Sigmoid colon (tissue), 7 donors: ENCODE data around the gene KCND3. TPM values are rescaled to one million over a fixed set of nuclear protein-coding genes. Genes with fewer than 3 reads are reported as not detected.

Experiments
- DNase-seq: peaks from one replicate; pipeline ENCODE4 v3.0.0-alpha.2; 2019
- H3K27ac ChIP-seq, 4 donors: fragments of 200-600 bp; sonication (generic); one replicate each; pipeline ENCODE4 v1.5.1; 2016 to 2019; ENCODE audit warnings: mild to moderate bottlenecking in 1 of 4
- H3K27me3 ChIP-seq, 3 donors: fragments of 200-600 bp; sonication (generic); one replicate each; pipeline ENCODE4 v1.5.1; 2019; ENCODE audit warnings: mild to moderate bottlenecking in 1 of 3
- H3K36me3 ChIP-seq, 4 donors: fragments of 200-600 bp; sonication (generic); one replicate each; pipeline ENCODE4 v1.5.1; 2016 to 2019
- H3K4me1 ChIP-seq, 4 donors: fragments of 200-600 bp; sonication (generic); one replicate each; pipeline ENCODE4 v1.5.1; 2017 to 2019
- H3K4me3 ChIP-seq, 4 donors: fragments of 200-600 bp; sonication (generic); one replicate each; pipeline ENCODE4 v1.5.1; 2017 to 2019; ENCODE audit warnings: mild to moderate bottlenecking in 2 of 4, moderate library complexity in 1 of 4
- H3K9me3 ChIP-seq, 4 donors: fragments of 200-600 bp in 3 of 4; sonication (generic) in 3 of 4; one replicate each; pipeline versions ENCODE4 v1.5.1 to v1.6.1; 2013 to 2019
- EP300 ChIP-seq, 4 donors: sonication (generic); formaldehyde crosslinking; IDR thresholded peaks; one replicate each; pipeline ENCODE4 v1.6.1; 2017; ENCODE audit warnings: antibody characterized with exemption in 4 of 4
- POLR2A ChIP-seq, 2 donors: fragments of 450-650 bp; IDR thresholded peaks; one replicate each; pipeline ENCODE4 v1.6.1; 2016; ENCODE audit warnings: antibody characterized with exemption in 2 of 2, mild to moderate bottlenecking in 2 of 2, moderate library complexity in 2 of 2
- POLR2AphosphoS5 ChIP-seq, 4 donors: sonication (generic); formaldehyde crosslinking; IDR thresholded peaks; one replicate each; pipeline ENCODE4 v1.6.1; 2017; ENCODE audit warnings: antibody characterized with exemption in 4 of 4
- WGBS, 2 donors: extraction: QIAGEN DNeasy Blood & Tissue Kit; methylation state at CpG; one replicate each; pipeline ENCODE4 v1.1.7; 2013; 5-methylcytosine and 5-hydroxymethylcytosine counted together
- intact Hi-C: fragments of 100-400 bp; cut with DNase I; formaldehyde crosslinking; loops from one replicate; pipeline ENCODE4 v1.15.1; 2023
- polyA plus RNA-seq, 3 donors: library from polyadenylated mRNA; stranded (reverse); fragments of 200-250 nt; gene quantifications; one replicate each; pipeline ENCODE4 v1.2.3, GENCODE V29; 2013
- total RNA-seq, 4 donors: library from RNA; depleted of rRNA; stranded (reverse); fragments of >200 nt; gene quantifications; one replicate each; pipeline ENCODE4 v1.1.0, GENCODE V29; 2016
- TF ChIP-seq, protein P1 (sequence below), 4 experiments: fragments of 450-650 bp in 3 of 4; fragments of 200-600 bp in 1 of 4; IDR thresholded peaks; one replicate each; pipeline ENCODE4 v1.5.1; 2016 to 2019; ENCODE audit warnings: antibody characterized with exemption in 4 of 4, mild to moderate bottlenecking in 3 of 4, moderate library complexity in 2 of 4
- donor health status: healthy with polysubstance abuse.
- donor health status: Bipolar disorder and iron deficiency.
- donor health status: healthy.

The KCND3 gene
- total and polyA plus RNA-seq, 7 donors = 0.23 to 18.3 (median 5.9) TPM

DNA sequence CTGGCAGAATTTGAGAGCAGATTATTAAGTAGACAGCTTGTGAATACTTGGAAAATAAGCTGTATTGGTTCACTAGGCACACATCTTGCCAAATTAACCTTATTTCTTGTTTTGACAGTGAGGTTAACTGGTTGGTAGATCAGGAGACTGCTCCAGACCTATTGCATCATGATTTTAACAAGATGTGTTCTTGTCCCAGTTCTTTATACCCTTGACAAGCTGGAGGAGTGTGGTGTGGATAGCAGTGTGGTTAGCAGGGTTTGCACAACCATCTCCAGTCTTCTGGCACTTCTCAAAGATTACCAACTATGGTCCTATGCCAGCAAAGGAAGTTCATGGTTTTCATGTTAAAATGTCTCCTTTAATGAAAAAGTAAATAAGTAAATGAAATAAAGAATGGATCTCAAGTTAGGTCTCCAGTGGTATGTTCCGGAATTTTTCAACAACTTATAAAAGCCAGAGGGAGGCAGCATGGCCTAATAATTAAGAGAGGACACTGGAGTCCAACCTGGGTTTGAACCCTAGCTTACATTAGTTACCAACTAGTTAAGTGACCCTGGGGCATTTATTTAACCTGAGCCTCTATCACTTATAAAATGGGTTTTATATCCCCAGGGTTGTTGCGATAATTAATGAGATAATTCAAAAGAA lies 199.7 kb downstream of the KCND3 start:
- 87 to 88% methylated on average over 2 of the region's 2 CpGs for WGBS, 2 donors
- intact Hi-C loops = loop anchor here (1.0 to 2.0 kb wide), 3 partner anchors 202 to 579 kb away; no protein-coding TSS in a partner anchor
- no peaks in the 10 kb centered on the region for H3K9me3 ChIP-seq
- no peak overlapping the region for H3K4me3 ChIP-seq
- H3K27me3 ChIP-seq = no peaks in the 10 kb centered on the region
- no peak for DNase-seq
- TF ChIP-seq, protein P1, sequence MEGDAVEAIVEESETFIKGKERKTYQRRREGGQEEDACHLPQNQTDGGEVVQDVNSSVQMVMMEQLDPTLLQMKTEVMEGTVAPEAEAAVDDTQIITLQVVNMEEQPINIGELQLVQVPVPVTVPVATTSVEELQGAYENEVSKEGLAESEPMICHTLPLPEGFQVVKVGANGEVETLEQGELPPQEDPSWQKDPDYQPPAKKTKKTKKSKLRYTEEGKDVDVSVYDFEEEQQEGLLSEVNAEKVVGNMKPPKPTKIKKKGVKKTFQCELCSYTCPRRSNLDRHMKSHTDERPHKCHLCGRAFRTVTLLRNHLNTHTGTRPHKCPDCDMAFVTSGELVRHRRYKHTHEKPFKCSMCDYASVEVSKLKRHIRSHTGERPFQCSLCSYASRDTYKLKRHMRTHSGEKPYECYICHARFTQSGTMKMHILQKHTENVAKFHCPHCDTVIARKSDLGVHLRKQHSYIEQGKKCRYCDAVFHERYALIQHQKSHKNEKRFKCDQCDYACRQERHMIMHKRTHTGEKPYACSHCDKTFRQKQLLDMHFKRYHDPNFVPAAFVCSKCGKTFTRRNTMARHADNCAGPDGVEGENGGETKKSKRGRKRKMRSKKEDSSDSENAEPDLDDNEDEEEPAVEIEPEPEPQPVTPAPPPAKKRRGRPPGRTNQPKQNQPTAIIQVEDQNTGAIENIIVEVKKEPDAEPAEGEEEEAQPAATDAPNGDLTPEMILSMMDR (IDR thresholded peaks at IDR 0.05) = peak in 1 of 4 experiments; percentile 35
- TF ChIP-seq POLR2AphosphoS5 (IDR thresholded peaks at IDR 0.05) = peak in 2 of 4 donors; percentile 23 to 40
- peak in 1 of 4 donors; percentile 6 for TF ChIP-seq EP300 (IDR thresholded peaks at IDR 0.05)
- no peak for TF ChIP-seq POLR2A (IDR thresholded peaks at IDR 0.05)
- peaks cover 0 to 7% (median 0%) of the 10 kb centered on the region in 4 donors for H3K36me3 ChIP-seq
- H3K27ac ChIP-seq = peak overlapping the region in 3 of 4 donors; percentile 26 to 43 (median 36)
- peaks cover 0 to 9% (median 0%) of the 10 kb centered on the region in 4 donors for H3K4me1 ChIP-seq

DNA sequence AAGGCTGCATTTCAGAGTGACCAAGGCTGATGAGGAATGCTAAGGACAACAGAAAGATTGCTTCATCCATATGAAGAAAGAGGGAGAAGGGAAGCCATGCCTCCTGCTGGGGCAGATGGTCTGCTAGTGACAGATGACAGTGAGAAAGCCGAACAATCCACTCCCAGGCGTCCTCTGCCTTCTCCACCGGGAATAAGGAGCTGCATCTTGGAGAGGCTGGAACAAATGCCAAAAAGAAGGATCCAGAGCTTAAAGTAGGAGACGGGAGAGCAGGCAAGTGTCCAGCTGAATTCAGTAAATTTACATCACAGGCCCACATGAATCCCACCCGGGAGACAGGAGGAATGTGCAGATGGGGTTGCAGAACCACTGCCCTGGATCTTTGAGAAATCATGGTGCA lies 200.3 kb downstream of the KCND3 start:
- Histone ChIP-seq H3K27me3 (no peaks in the 10 kb centered on the region), H3K4me1 (peaks cover 0 to 9% (median 0%) of the 10 kb centered on the region in 4 donors), H3K4me3 (no peak overlapping the region), H3K36me3 (peaks cover 0 to 11% (median 0%) of the 10 kb centered on the region in 4 donors), H3K9me3 (no peaks in the 10 kb centered on the region), H3K27ac (peak overlapping the region in 3 of 4 donors; percentile 26 to 43 (median 36))
- no peak for DNase-seq
- TF ChIP-seq EP300 (IDR thresholded peaks at IDR 0.05) (no peak), POLR2AphosphoS5 (IDR thresholded peaks at IDR 0.05) (no peak), POLR2A (IDR thresholded peaks at IDR 0.05) (no peak)
- TF ChIP-seq, protein P1 (IDR thresholded peaks at IDR 0.05) = no peak
- WGBS, 2 donors = 67 to 72% methylated on average over 5 of the region's 5 CpGs
- intact Hi-C loops = loop anchor here (1.0 kb wide), 1 partner anchor 202 kb away; no protein-coding TSS in a partner anchor

DNA sequence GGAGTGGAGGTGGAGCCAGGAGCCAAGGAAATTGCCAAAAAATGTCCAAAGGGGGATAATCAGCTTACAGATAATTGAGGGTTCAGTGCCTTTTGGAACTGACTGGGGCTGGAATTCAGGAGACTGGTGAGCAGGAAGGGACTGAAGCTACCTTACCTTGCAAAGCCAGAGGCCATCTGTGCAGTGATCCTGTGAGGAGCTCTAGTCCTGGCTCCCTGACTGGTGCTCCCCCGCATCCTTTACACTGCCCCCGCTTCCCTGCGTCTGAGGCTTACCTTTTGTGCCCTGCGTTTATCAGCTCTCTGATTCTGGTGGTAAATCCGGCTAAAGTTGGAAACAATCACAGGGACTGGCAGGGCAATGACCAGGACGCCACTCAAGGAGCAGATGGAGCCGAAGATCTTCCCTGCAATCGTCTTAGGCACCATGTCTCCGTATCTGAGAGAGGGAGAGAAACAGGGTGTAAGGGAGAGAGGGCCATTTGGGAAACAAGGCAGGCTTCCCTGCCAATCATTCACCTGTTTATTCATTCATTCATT lies 202.7 kb downstream of the KCND3 start:
- Histone ChIP-seq H3K27me3 (no peaks in the 10 kb centered on the region), H3K36me3 (peaks cover 0 to 11% (median 0%) of the 10 kb centered on the region in 4 donors), H3K4me1 (peaks cover 0 to 9% (median 0%) of the 10 kb centered on the region in 4 donors), H3K4me3 (no peak overlapping the region), H3K27ac (no peak overlapping the region), H3K9me3 (no peaks in the 10 kb centered on the region)
- no peak for TF ChIP-seq POLR2A (IDR thresholded peaks at IDR 0.05)
- TF ChIP-seq POLR2AphosphoS5 (IDR thresholded peaks at IDR 0.05) = no peak
- no peak for TF ChIP-seq EP300 (IDR thresholded peaks at IDR 0.05)
- TF ChIP-seq, protein P1 (IDR thresholded peaks at IDR 0.05) = no peak
- no peak for DNase-seq
- WGBS, 2 donors = 90 to 91% methylated on average over 9 of the region's 9 CpGs
- intact Hi-C loops = no loop called here

DNA sequence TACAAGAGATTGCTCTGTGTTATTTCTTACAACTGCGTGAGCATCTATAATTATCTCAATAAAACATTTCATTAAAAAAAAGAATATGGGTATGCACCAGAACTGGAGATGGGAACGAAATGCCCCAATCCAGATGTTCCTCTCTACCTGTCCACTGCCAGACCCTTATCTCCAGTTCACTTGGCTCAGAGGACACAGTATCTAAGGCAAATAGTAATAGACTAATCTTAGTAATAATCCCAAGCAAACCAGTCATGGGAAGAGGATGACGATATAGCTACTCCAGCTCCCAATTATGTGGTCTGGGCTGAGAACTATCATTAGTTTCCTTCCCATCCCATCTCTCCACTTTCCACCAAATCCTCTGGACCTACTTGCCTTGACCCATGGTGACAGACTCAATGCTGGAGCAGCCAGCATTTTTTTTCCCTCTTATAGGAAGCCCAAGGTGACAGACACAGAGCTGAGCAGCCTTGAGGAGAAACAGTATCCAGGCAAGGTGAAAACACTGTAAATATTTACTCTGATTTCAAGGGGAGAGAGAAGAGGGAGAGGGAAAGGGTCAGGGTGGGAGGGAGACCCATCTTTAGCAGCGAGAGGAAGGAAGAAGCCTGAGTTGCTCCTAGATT lies 205.1 kb downstream of the KCND3 start:
- H3K27ac ChIP-seq = no peak overlapping the region
- 71 to 77% methylated on average over 4 of the region's 4 CpGs for WGBS, 2 donors
- intact Hi-C loops = no loop called here
- no peak for DNase-seq
- H3K36me3 ChIP-seq = peaks cover 0 to 16% (median 0%) of the 10 kb centered on the region in 4 donors
- TF ChIP-seq POLR2A (IDR thresholded peaks at IDR 0.05) (no peak), EP300 (IDR thresholded peaks at IDR 0.05) (no peak), POLR2AphosphoS5 (IDR thresholded peaks at IDR 0.05) (no peak)
- TF ChIP-seq, protein P1 (IDR thresholded peaks at IDR 0.05) = no peak
- H3K4me3 ChIP-seq = no peak overlapping the region
- peaks cover 0 to 6% (median 0%) of the 10 kb centered on the region in 4 donors for H3K4me1 ChIP-seq
- H3K9me3 ChIP-seq = no peaks in the 10 kb centered on the region
- no peaks in the 10 kb centered on the region for H3K27me3 ChIP-seq
